Activated CD4-positive, alpha-beta T cell treated with anti-CD3 and anti-CD28 coated beads, Interleukin-2, amount 10 ng/mL, durations not matched to agents 7 days and 5 days (primary cell): Measurements from ENCODE around the gene CCDC188. TPM values are rescaled to one million over a fixed set of nuclear protein-coding genes. Genes with fewer than 3 reads are reported as not detected.
A peak's percentile ranks its signal among the peaks of the same experiment; 100 is the strongest.

Experiments used
- CTCF ChIA-PET: fragments of 350-600 bp; sonication (Branson Sonifier 250); formaldehyde crosslinking; loops from one replicate; lab custom pipeline; 2021; ENCODE audit warnings: antibody characterized with exemption; lab: Charles Lee
- POLR2A ChIA-PET: fragments of 350-600 bp; sonication (Branson Sonifier 250); formaldehyde crosslinking; loops from one replicate; lab custom pipeline; 2021; ENCODE audit warnings: antibody characterized with exemption; lab: Charles Lee
- DNase-seq: peaks from one replicate; pipeline ENCODE4 v3.0.0-alpha.2; 2020
- H3K27ac Mint-ChIP-seq: one replicate; pipeline ENCODE4 v1.8.0; 2021; ENCODE audit warnings: mild to moderate bottlenecking, moderate library complexity, mixed read lengths
- H3K27me3 Mint-ChIP-seq: one replicate; pipeline ENCODE4 v1.8.0; 2021; ENCODE audit warnings: mixed read lengths
- H3K36me3 Mint-ChIP-seq: one replicate; pipeline ENCODE4 v1.8.0; 2021; ENCODE audit warnings: low read depth, mixed read lengths
- H3K4me1 Mint-ChIP-seq: one replicate; pipeline ENCODE4 v1.8.0; 2021; ENCODE audit warnings: mixed read lengths
- H3K4me3 Mint-ChIP-seq: one replicate; pipeline ENCODE4 v1.8.0; 2021; ENCODE audit warnings: mild to moderate bottlenecking, moderate library complexity, mixed read lengths
- H3K9me3 Mint-ChIP-seq: one replicate; pipeline ENCODE4 v1.8.0; 2021; ENCODE audit warnings: mixed read lengths
- total RNA-seq, 2 experiments: library from RNA; stranded (reverse); gene quantifications; one replicate each; pipeline ENCODE4 v1.2.3, GENCODE V29; 2021

Gene CCDC188
- total RNA-seq, 2 experiments from 2014 or later: 0.12 to 0.23 TPM

- ChIA-PET CTCF (no interaction called here), POLR2A (no interaction called here)
- DNase-seq: no peak
- H3K4me3 Mint-ChIP-seq: no peak overlapping the region
- no peaks in the 10 kb centered on the region for H3K27me3 Mint-ChIP-seq
- no peak overlapping the region for H3K27ac Mint-ChIP-seq
- H3K9me3 Mint-ChIP-seq: no peaks in the 10 kb centered on the region
- no peaks in the 10 kb centered on the region for H3K36me3 Mint-ChIP-seq
- no peaks in the 10 kb centered on the region for H3K4me1 Mint-ChIP-seq
Observed at GRCh38 chr22:20191803-20192202, 40.9 kb upstream of the CCDC188 start.

- Mint-ChIP-seq H3K4me3 (no peak overlapping the region), H3K27me3 (no peaks in the 10 kb centered on the region), H3K36me3 (no peaks in the 10 kb centered on the region), H3K27ac (no peak overlapping the region), H3K9me3 (no peaks in the 10 kb centered on the region), H3K4me1 (no peaks in the 10 kb centered on the region)
- CTCF ChIA-PET: no interaction called here
- POLR2A ChIA-PET: no interaction called here
- DNase-seq: no peak
Observed at GRCh38 chr22:20191000-20191515, 40.2 kb upstream of the CCDC188 start.

GRCh38 chr22:20188567-20188877 is 37.7 kb upstream of the CCDC188 start:
- H3K4me1 Mint-ChIP-seq: no peaks in the 10 kb centered on the region
- H3K9me3 Mint-ChIP-seq: no peaks in the 10 kb centered on the region
- ChIA-PET POLR2A (no interaction called here), CTCF (no interaction called here)
- no peaks in the 10 kb centered on the region for H3K27me3 Mint-ChIP-seq
- no peak for DNase-seq
- no peak overlapping the region for H3K27ac Mint-ChIP-seq
- H3K4me3 Mint-ChIP-seq: no peak overlapping the region
- no peaks in the 10 kb centered on the region for H3K36me3 Mint-ChIP-seq

- POLR2A ChIA-PET: no interaction called here
- Mint-ChIP-seq H3K36me3 (no peaks in the 10 kb centered on the region), H3K27ac (no peak overlapping the region), H3K27me3 (no peaks in the 10 kb centered on the region), H3K9me3 (no peaks in the 10 kb centered on the region), H3K4me1 (no peaks in the 10 kb centered on the region), H3K4me3 (no peak overlapping the region)
- CTCF ChIA-PET: interaction anchor here (1.1 kb wide), 1 partner anchor 16 kb away, joined by 3 read pairs; no protein-coding TSS in a partner anchor
- DNase-seq: no peak
Observed at GRCh38 chr22:20187777-20188566, 37.1 kb upstream of the CCDC188 start.

GRCh38 chr22:20186871-20187546 is 36.2 kb upstream of the CCDC188 start:
- no peaks in the 10 kb centered on the region for H3K27me3 Mint-ChIP-seq

GRCh38 chr22:20186183-20186870 is 35.5 kb upstream of the CCDC188 start:
- no peaks in the 10 kb centered on the region for H3K27me3 Mint-ChIP-seq
- no peaks in the 10 kb centered on the region for H3K36me3 Mint-ChIP-seq
- no peaks in the 10 kb centered on the region for H3K4me1 Mint-ChIP-seq
- H3K9me3 Mint-ChIP-seq: no peaks in the 10 kb centered on the region
- POLR2A ChIA-PET: no interaction called here
- H3K27ac Mint-ChIP-seq: no peak overlapping the region
- DNase-seq: no peak
- CTCF ChIA-PET: interaction anchor here (1.1 kb wide), 1 partner anchor 15 kb away, joined by 3 read pairs; no protein-coding TSS in a partner anchor
- no peak overlapping the region for H3K4me3 Mint-ChIP-seq

More at GRCh38 chr22:20186871-20187546, 36.2 kb upstream of the CCDC188 start:
- Mint-ChIP-seq H3K36me3 (no peaks in the 10 kb centered on the region), H3K4me3 (no peak overlapping the region), H3K9me3 (no peaks in the 10 kb centered on the region), H3K4me1 (no peaks in the 10 kb centered on the region), H3K27ac (no peak overlapping the region)
- CTCF ChIA-PET: interaction anchor here (1.1 kb wide), 1 partner anchor 15 kb away, joined by 3 read pairs; no protein-coding TSS in a partner anchor
- POLR2A ChIA-PET: no interaction called here
- no peak for DNase-seq

- no peaks in the 10 kb centered on the region for H3K4me1 Mint-ChIP-seq
- no peaks in the 10 kb centered on the region for H3K36me3 Mint-ChIP-seq
- POLR2A ChIA-PET: no interaction called here
- H3K27me3 Mint-ChIP-seq: no peaks in the 10 kb centered on the region
- H3K9me3 Mint-ChIP-seq: no peaks in the 10 kb centered on the region
- CTCF ChIA-PET: no interaction called here
- no peak overlapping the region for H3K27ac Mint-ChIP-seq
- no peak overlapping the region for H3K4me3 Mint-ChIP-seq
- DNase-seq: no peak
Observed at GRCh38 chr22:20185750-20186149, 34.9 kb upstream of the CCDC188 start.

- Mint-ChIP-seq H3K27me3 (no peaks in the 10 kb centered on the region), H3K4me3 (no peak overlapping the region), H3K27ac (no peak overlapping the region), H3K36me3 (no peaks in the 10 kb centered on the region), H3K4me1 (no peaks in the 10 kb centered on the region), H3K9me3 (no peaks in the 10 kb centered on the region)
- CTCF ChIA-PET: no interaction called here
- DNase-seq: no peak
- POLR2A ChIA-PET: no interaction called here
Observed at GRCh38 chr22:20184501-20185165, 33.8 kb upstream of the CCDC188 start.

GRCh38 chr22:20183823-20184222 is 33.0 kb upstream of the CCDC188 start:
- H3K27ac Mint-ChIP-seq: no peak overlapping the region
- CTCF ChIA-PET: no interaction called here
- H3K4me3 Mint-ChIP-seq: no peak overlapping the region
- no peaks in the 10 kb centered on the region for H3K4me1 Mint-ChIP-seq
- H3K9me3 Mint-ChIP-seq: no peaks in the 10 kb centered on the region
- H3K27me3 Mint-ChIP-seq: no peaks in the 10 kb centered on the region
- POLR2A ChIA-PET: no interaction called here
- DNase-seq: no peak
- H3K36me3 Mint-ChIP-seq: no peaks in the 10 kb centered on the region

- Mint-ChIP-seq H3K4me3 (no peak overlapping the region), H3K9me3 (no peaks in the 10 kb centered on the region), H3K4me1 (no peaks in the 10 kb centered on the region), H3K36me3 (no peaks in the 10 kb centered on the region), H3K27ac (no peak overlapping the region), H3K27me3 (no peaks in the 10 kb centered on the region)
- POLR2A ChIA-PET: no interaction called here
- CTCF ChIA-PET: no interaction called here
- DNase-seq: no peak
Observed at GRCh38 chr22:20183101-20183500, 32.2 kb upstream of the CCDC188 start.

GRCh38 chr22:20182365-20182764 is 31.5 kb upstream of the CCDC188 start:
- Mint-ChIP-seq H3K9me3 (no peaks in the 10 kb centered on the region), H3K27ac (no peak overlapping the region), H3K4me1 (no peaks in the 10 kb centered on the region), H3K27me3 (no peaks in the 10 kb centered on the region), H3K36me3 (no peaks in the 10 kb centered on the region), H3K4me3 (no peak overlapping the region)
- no peak for DNase-seq
- POLR2A ChIA-PET: no interaction called here
- CTCF ChIA-PET: interaction anchor here (0.6 kb wide), 1 partner anchor 63 kb away, joined by 3 read pairs; no protein-coding TSS in a partner anchor

GRCh38 chr22:20181884-20182236 is 31.0 kb upstream of the CCDC188 start:
- no peaks in the 10 kb centered on the region for H3K36me3 Mint-ChIP-seq

More at GRCh38 chr22:20181884-20182236, 31.0 kb upstream of the CCDC188 start:
- POLR2A ChIA-PET: no interaction called here
- no peak for DNase-seq
- CTCF ChIA-PET: interaction anchor here (0.6 kb wide), 2 partner anchors 63 to 351 kb away, joined by 3 to 5 read pairs; no protein-coding TSS in a partner anchor
- no peak overlapping the region for H3K4me3 Mint-ChIP-seq
- H3K27ac Mint-ChIP-seq: peak overlapping the region; percentile 41
- no peaks in the 10 kb centered on the region for H3K27me3 Mint-ChIP-seq
- no peaks in the 10 kb centered on the region for H3K9me3 Mint-ChIP-seq
- H3K4me1 Mint-ChIP-seq: no peaks in the 10 kb centered on the region
